ENCODE measurements around the gene TSPAN1. TPM values are rescaled to one million over a fixed set of nuclear protein-coding genes. Genes with fewer than 3 reads are reported as not detected.
A peak's percentile ranks its signal among the peaks of the same experiment; 100 is the strongest.

TSPAN1 gene
- total RNA-seq, 1 donor from 2014 or later, result 0.91 TPM

DNA sequence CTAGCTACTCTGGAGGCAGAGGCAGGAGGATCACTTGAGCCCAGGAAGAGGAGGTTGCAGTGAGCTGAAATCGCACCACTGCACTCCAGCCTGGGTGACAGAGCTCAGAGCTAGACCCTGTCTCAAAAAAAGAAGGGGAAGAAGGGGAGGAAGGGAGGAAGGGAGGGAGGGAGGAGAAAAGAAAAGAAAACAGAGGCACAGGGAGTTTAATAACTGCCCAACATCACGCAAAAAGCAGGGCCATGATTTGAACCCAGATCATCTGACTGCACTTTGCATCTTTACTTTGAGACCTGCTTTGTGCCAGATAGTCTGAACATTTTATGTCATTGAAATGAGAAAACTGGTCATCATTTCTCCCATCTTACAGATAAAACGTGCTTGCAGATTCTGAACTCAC, 30.3 kb downstream of the TSPAN1 start:
- DNase-seq (ENCODE audit: extremely low spot score, unreplicated experiment), result no peak
- no peaks in the 10 kb centered on the region for H3K9me3 Mint-ChIP-seq (ENCODE audit: unreplicated experiment)
- no peaks in the 10 kb centered on the region for H3K27me3 Mint-ChIP-seq (ENCODE audit: unreplicated experiment)
- peak overlapping the region; percentile 69 for H3K27ac Mint-ChIP-seq (ENCODE audit: unreplicated experiment)
- peaks cover 32% of the 10 kb centered on the region for H3K4me1 Mint-ChIP-seq (ENCODE audit: unreplicated experiment)
- TF ChIP-seq, protein P1, sequence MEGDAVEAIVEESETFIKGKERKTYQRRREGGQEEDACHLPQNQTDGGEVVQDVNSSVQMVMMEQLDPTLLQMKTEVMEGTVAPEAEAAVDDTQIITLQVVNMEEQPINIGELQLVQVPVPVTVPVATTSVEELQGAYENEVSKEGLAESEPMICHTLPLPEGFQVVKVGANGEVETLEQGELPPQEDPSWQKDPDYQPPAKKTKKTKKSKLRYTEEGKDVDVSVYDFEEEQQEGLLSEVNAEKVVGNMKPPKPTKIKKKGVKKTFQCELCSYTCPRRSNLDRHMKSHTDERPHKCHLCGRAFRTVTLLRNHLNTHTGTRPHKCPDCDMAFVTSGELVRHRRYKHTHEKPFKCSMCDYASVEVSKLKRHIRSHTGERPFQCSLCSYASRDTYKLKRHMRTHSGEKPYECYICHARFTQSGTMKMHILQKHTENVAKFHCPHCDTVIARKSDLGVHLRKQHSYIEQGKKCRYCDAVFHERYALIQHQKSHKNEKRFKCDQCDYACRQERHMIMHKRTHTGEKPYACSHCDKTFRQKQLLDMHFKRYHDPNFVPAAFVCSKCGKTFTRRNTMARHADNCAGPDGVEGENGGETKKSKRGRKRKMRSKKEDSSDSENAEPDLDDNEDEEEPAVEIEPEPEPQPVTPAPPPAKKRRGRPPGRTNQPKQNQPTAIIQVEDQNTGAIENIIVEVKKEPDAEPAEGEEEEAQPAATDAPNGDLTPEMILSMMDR (IDR thresholded peaks at IDR 0.05), result no peak
- no peaks in the 10 kb centered on the region for H3K36me3 Mint-ChIP-seq (ENCODE audit: unreplicated experiment)
- no peak overlapping the region for H3K4me3 Mint-ChIP-seq (ENCODE audit: unreplicated experiment)

DNA sequence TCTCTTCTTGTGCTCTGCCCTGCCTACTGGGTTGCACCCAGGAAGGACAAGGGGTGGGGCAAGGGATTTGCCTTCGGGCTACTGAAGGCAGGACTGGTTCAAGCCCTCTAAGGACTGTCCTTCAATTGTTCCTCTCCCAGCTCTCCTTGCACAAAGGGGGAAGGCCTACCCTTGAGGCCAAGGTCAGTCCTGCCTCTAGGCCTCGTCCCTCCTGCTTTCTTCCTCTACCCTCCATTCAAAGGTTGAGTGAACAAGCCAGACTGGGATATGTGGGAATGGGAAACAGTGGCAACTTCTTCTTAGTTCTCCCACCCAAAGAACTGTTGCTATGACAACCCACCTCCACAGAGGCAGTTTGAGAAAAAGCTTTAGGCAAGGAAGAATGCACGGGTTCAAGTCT, 30.9 kb downstream of the TSPAN1 start:
- TF ChIP-seq, protein P1 (IDR thresholded peaks at IDR 0.05), result no peak
- DNase-seq (ENCODE audit: extremely low spot score, unreplicated experiment), result no peak
- Mint-ChIP-seq H3K27ac (ENCODE audit: unreplicated experiment) (no peak overlapping the region), H3K27me3 (ENCODE audit: unreplicated experiment) (no peaks in the 10 kb centered on the region), H3K9me3 (ENCODE audit: unreplicated experiment) (no peaks in the 10 kb centered on the region), H3K36me3 (ENCODE audit: unreplicated experiment) (no peaks in the 10 kb centered on the region), H3K4me1 (ENCODE audit: unreplicated experiment) (peaks cover 32% of the 10 kb centered on the region), H3K4me3 (ENCODE audit: unreplicated experiment) (no peak overlapping the region)

DNA sequence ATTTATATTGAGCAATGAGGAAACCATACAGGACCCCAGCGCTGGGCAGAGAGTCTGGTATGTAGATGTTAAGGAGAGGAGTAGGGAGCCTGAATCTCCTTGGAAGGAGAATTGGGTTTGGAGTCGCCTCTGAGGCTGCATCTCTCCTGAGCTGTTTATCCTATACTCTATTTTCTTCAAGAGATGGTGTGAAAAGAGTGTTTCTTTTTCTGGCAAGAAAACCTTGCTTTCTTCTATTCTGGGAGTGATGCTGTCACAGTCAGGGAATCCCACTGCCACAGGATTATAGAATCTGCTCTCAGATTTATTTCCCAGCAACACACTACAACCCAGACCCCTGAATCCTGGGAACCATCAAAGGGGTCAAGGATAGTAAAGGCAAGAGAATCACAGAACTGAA, 31.5 kb downstream of the TSPAN1 start:
- H3K27me3 Mint-ChIP-seq (ENCODE audit: unreplicated experiment), result no peaks in the 10 kb centered on the region
- no peaks in the 10 kb centered on the region for H3K36me3 Mint-ChIP-seq (ENCODE audit: unreplicated experiment)
- no peak overlapping the region for H3K27ac Mint-ChIP-seq (ENCODE audit: unreplicated experiment)
- TF ChIP-seq, protein P1 (IDR thresholded peaks at IDR 0.05), result no peak
- H3K9me3 Mint-ChIP-seq (ENCODE audit: unreplicated experiment), result no peaks in the 10 kb centered on the region
- H3K4me3 Mint-ChIP-seq (ENCODE audit: unreplicated experiment), result no peak overlapping the region
- DNase-seq (ENCODE audit: extremely low spot score, unreplicated experiment), result no peak
- peaks cover 32% of the 10 kb centered on the region for H3K4me1 Mint-ChIP-seq (ENCODE audit: unreplicated experiment)

DNA sequence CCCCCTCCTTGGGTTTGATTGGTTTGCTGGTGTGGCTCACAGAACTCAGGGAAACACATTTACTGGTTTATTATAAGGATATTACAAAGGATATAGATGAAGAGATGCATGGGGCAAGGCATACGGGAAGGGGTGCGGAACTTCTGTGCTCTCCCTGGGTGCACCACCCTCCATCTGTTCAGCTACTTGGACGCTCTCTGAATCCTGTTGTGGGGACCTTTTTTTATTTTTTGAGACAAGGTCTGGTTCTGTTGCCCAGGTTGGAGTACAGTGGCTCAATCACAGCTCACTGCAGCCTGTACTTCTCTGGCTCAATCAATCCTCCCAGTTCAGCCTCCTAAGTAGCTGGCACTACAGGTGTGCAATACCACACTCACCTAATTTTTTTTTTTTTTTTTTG, 35.7 kb downstream of the TSPAN1 start:
- no peaks in the 10 kb centered on the region for H3K9me3 Mint-ChIP-seq (ENCODE audit: unreplicated experiment)
- H3K27ac Mint-ChIP-seq (ENCODE audit: unreplicated experiment), result no peak overlapping the region
- peaks cover 4% of the 10 kb centered on the region for H3K4me1 Mint-ChIP-seq (ENCODE audit: unreplicated experiment)
- TF ChIP-seq, protein P1 (IDR thresholded peaks at IDR 0.05), result no peak
- no peak for DNase-seq (ENCODE audit: extremely low spot score, unreplicated experiment)
- H3K36me3 Mint-ChIP-seq (ENCODE audit: unreplicated experiment), result peaks cover 3% of the 10 kb centered on the region
- no peaks in the 10 kb centered on the region for H3K27me3 Mint-ChIP-seq (ENCODE audit: unreplicated experiment)
- no peak overlapping the region for H3K4me3 Mint-ChIP-seq (ENCODE audit: unreplicated experiment)

DNA sequence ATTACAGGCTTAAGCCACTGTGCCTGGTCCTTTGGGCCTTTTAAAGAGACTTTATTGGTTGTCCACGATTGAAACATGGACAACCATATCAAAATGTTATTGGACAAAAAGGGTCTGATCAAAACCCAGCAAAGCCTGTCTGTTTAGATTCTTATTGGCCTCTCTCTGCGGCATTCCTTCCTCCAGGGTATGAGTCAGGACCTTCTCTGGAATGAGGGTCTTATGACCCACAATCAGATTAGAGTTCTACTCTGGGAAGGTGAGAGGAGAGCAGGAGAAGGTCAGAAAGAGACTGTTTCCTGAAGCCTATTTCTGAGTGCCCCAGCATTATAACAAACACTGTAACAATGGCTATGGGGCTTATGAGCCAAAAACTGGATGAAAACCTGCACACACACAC, 36.2 kb downstream of the TSPAN1 start:
- no peaks in the 10 kb centered on the region for H3K4me1 Mint-ChIP-seq (ENCODE audit: unreplicated experiment)
- no peaks in the 10 kb centered on the region for H3K9me3 Mint-ChIP-seq (ENCODE audit: unreplicated experiment)
- peaks cover 3% of the 10 kb centered on the region for H3K36me3 Mint-ChIP-seq (ENCODE audit: unreplicated experiment)
- H3K27ac Mint-ChIP-seq (ENCODE audit: unreplicated experiment), result no peak overlapping the region
- no peak for DNase-seq (ENCODE audit: extremely low spot score, unreplicated experiment)
- TF ChIP-seq, protein P1 (IDR thresholded peaks at IDR 0.05), result no peak
- H3K27me3 Mint-ChIP-seq (ENCODE audit: unreplicated experiment), result no peaks in the 10 kb centered on the region
- no peak overlapping the region for H3K4me3 Mint-ChIP-seq (ENCODE audit: unreplicated experiment)

All from osteocyte (in vitro differentiated cells).